Neuronal stem cell (in vitro differentiated cells): ENCODE results near the gene SPARC.

ENCODE experiments used
- DNase-seq: peaks from one replicate; pipeline ENCODE4 v3.0.0-alpha.2; 2013; ENCODE audit warnings: low spot score
- H2AFZ ChIP-seq: one replicate; pipeline ENCODE4 v1.6.1; 2013; ENCODE audit warnings: mild to moderate bottlenecking, low read length, inconsistent platforms
- H2AK5ac ChIP-seq: 2 replicates; pipeline ENCODE4 v1.6.1; 2013; ENCODE audit warnings: low read depth, mild to moderate bottlenecking, inconsistent platforms, low read length, moderate library complexity, mixed read lengths
- H2BK120ac ChIP-seq: 2 replicates; pipeline ENCODE4 v1.6.1; 2013; ENCODE audit warnings: low read depth, mild to moderate bottlenecking, inconsistent platforms, low read length, moderate library complexity, mixed read lengths
- H2BK12ac ChIP-seq: one replicate; pipeline ENCODE4 v1.6.1; 2013; ENCODE audit warnings: low read length, inconsistent platforms
- H2BK15ac ChIP-seq: 2 replicates; pipeline ENCODE4 v1.6.1; 2013; ENCODE audit warnings: mild to moderate bottlenecking, low read length, inconsistent platforms, mixed read lengths
- H2BK5ac ChIP-seq: one replicate; pipeline ENCODE4 v1.6.1; 2013; ENCODE audit warnings: inconsistent platforms, mild to moderate bottlenecking, low read length, moderate library complexity
- H3K14ac ChIP-seq: one replicate; pipeline ENCODE4 v1.6.1; 2013; ENCODE audit warnings: low read length, inconsistent platforms
- H3K18ac ChIP-seq: 2 replicates; pipeline ENCODE4 v1.6.1; 2013; ENCODE audit warnings: low read length, inconsistent platforms
- H3K23ac ChIP-seq: 2 replicates; pipeline ENCODE4 v1.6.1; 2013; ENCODE audit warnings: low read depth, mild to moderate bottlenecking, mixed read lengths, low read length, inconsistent platforms; ENCODE audit not compliant: poor library complexity
- H3K27ac ChIP-seq: replicated peaks from 3 replicates; pipeline ENCODE4 v1.5.1; 2013; ENCODE audit warnings: low read length, inconsistent platforms
- H3K27me3 ChIP-seq, 3 experiments: 2 replicates each; pipeline ENCODE4 v1.6.1; 2013; ENCODE audit warnings: low read length in 3 of 3, mild to moderate bottlenecking in 2 of 3, inconsistent platforms in 1 of 3, low read depth in 1 of 3, mixed read lengths in 1 of 3, moderate library complexity in 1 of 3; ENCODE audit not compliant: control insufficient read depth in 3 of 3, insufficient read depth in 3 of 3
- H3K36me3 ChIP-seq, 2 donors: replicated peaks in 1 of 2; 2 replicates each; pipeline ENCODE4 v1.6.1; 2013; ENCODE audit warnings: low read length in 2 of 2; ENCODE audit not compliant: control insufficient read depth in 2 of 2, insufficient read depth in 2 of 2
- H3K4ac ChIP-seq: 2 replicates; pipeline ENCODE4 v1.6.1; 2013; ENCODE audit warnings: inconsistent platforms, mild to moderate bottlenecking, low read length, moderate library complexity
- H3K4me1 ChIP-seq, 2 donors: 1 replicate in 1 of 2; 2 replicates in 1 of 2; pipeline ENCODE4 v1.6.1; 2013; ENCODE audit warnings: low read length in 2 of 2, low read depth in 1 of 2; ENCODE audit not compliant: control insufficient read depth in 2 of 2, insufficient read depth in 1 of 2
- H3K4me2 ChIP-seq: one replicate; pipeline ENCODE4 v1.6.1; 2013; ENCODE audit warnings: mild to moderate bottlenecking, low read length, inconsistent platforms; ENCODE audit not compliant: insufficient read depth, poor library complexity, severe bottlenecking
- H3K4me3 ChIP-seq, 2 donors: 2 replicates each; pipeline ENCODE4 v1.5.1; 2013; ENCODE audit warnings: low read length in 2 of 2, mild to moderate bottlenecking in 2 of 2, inconsistent platforms in 1 of 2, moderate library complexity in 1 of 2
- H3K79me1 ChIP-seq: one replicate; pipeline ENCODE4 v1.6.1; 2013; ENCODE audit warnings: low read depth, mild to moderate bottlenecking, inconsistent platforms, low read length, moderate library complexity
- H3K9ac ChIP-seq: one replicate; pipeline ENCODE4 v1.6.1; 2013; ENCODE audit warnings: mild to moderate bottlenecking, low read depth, low read length, inconsistent platforms; ENCODE audit not compliant: poor library complexity
- H3K9me3 ChIP-seq, 2 donors: replicated peaks in 1 of 2; 2 replicates each; pipeline versions ENCODE3 to v1.6.1; 2013; ENCODE audit warnings: low read length in 2 of 2, mild to moderate bottlenecking in 2 of 2, inconsistent platforms in 1 of 2, low read depth in 1 of 2, mixed read lengths in 1 of 2, moderate library complexity in 1 of 2; ENCODE audit not compliant: control insufficient read depth in 2 of 2, insufficient read depth in 1 of 2
- H4K8ac ChIP-seq: one replicate; pipeline ENCODE4 v1.6.1; 2013; ENCODE audit warnings: low read depth, mild to moderate bottlenecking, inconsistent platforms, low read length, moderate library complexity
- H4K91ac ChIP-seq: one replicate; pipeline ENCODE4 v1.6.1; 2013; ENCODE audit warnings: low read length, low read depth, mild to moderate bottlenecking, inconsistent platforms; ENCODE audit not compliant: poor library complexity
- WGBS, 2 donors: extraction: QIAGEN DNeasy Blood & Tissue Kit; methylation state at CpG; one replicate each; pipeline ENCODE4 v1.1.7; 2013; ENCODE audit warnings: missing lambda C conversion rate in 2 of 2, mixed read lengths in 1 of 2; ENCODE audit not compliant: insufficient read length in 2 of 2, insufficient replicate concordance in 1 of 2; ENCODE audit errors: extremely low coverage in 2 of 2; 5-methylcytosine and 5-hydroxymethylcytosine counted together

Gene SPARC

GRCh38 chr5:151646334-151646733, 40.4 kb downstream of the SPARC start:
- Histone ChIP-seq H3K36me3 (no peaks in the 10 kb centered on the region), H2AK5ac (peak overlapping the region; percentile 5), H3K9me3 (no peaks in the 10 kb centered on the region), H3K27ac (no peak overlapping the region), H3K4me1 (peaks cover 0 to 8% of the 10 kb centered on the region in 2 donors), H4K91ac (no peak overlapping the region), H3K18ac (no peak overlapping the region), H2BK120ac (no peak overlapping the region), H3K4ac (no peak overlapping the region), H3K4me2 (no peak overlapping the region), H3K14ac (no peak overlapping the region), H3K23ac (no peak overlapping the region), H2AFZ (no peak overlapping the region), H2BK12ac (no peak overlapping the region), H3K27me3 (peaks cover 0 to 9% (median 0%) of the 10 kb centered on the region in 3 experiments), H2BK5ac (no peak overlapping the region), H3K9ac (no peak overlapping the region), H2BK15ac (no peak overlapping the region), H3K79me1 (no peaks in the 10 kb centered on the region), H3K4me3 (no peak overlapping the region), H4K8ac (no peak overlapping the region)
- no peak for DNase-seq
- WGBS, 2 donors: no CpG with 5 or more reads among the region's 5 CpGs

DNA sequence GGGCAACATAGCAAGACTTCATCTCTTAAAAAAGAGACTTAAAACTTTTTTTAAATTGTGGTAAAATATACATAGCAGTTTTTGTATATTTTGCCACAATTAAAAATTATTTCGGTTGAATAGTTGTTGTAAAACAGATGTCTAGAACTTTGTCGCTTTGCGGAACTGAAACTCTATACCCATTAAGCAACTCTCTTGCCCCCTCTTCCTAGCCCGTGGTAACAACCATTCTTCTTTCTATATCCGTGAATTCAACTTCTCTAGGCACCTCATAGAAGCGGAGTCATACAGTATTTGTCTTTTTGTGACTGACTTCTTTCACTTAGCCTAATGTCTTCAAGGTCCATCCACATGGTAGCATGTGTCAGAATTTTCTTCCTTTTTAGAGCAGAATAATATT, 43.3 kb downstream of the SPARC start:
- H3K14ac ChIP-seq: no peak overlapping the region

DNA sequence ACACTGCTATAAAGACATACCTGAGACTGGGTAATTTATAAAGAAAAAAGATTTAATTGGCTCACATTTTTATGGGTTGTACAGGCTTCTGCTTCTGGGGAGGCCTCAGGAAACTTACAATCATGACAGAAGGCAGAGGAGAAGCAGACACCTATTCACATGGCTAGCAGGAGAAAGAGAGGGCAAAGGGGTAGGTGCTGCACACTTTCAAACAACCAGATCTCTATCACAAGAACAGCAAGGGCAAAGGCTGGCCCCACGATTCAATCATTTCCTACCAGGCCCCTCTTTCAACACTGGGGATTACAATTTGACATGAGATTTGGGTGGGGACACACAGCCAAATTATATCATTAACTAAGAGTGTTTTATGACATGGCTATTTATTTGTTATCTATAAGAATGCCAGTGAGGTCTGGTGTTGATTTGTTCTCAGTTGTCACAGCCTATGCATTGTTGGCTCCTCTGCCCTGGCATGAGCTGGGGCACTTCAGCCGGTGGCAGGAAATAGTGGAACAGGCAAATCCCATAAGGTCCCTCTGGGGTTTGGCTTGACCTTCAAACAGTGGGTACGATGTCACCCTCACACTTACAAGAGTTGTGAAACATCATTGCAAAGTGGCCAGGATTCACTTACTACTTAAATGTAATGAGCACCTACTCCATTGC, 44.1 kb downstream of the SPARC start:
- H2AFZ ChIP-seq: no peak overlapping the region
- H3K27ac ChIP-seq: no peak overlapping the region
- no peaks in the 10 kb centered on the region for H3K9me3 ChIP-seq
- peaks cover 0 to 9% (median 0%) of the 10 kb centered on the region in 3 experiments for H3K27me3 ChIP-seq
- no CpG with 5 or more reads among the region's 3 CpGs for WGBS, 2 donors
- H2BK5ac ChIP-seq: no peak overlapping the region
- no peak overlapping the region for H2BK12ac ChIP-seq
- H3K18ac ChIP-seq: peak overlapping the region; percentile 30
- no peak for DNase-seq
- no peak overlapping the region for H3K4ac ChIP-seq
- H2BK15ac ChIP-seq: no peak overlapping the region
- H3K36me3 ChIP-seq: no peaks in the 10 kb centered on the region
- H4K8ac ChIP-seq: no peak overlapping the region
- no peak overlapping the region for H3K14ac ChIP-seq
- H2AK5ac ChIP-seq: no peak overlapping the region
- H3K79me1 ChIP-seq: no peaks in the 10 kb centered on the region
- peaks cover 0 to 4% of the 10 kb centered on the region in 2 donors for H3K4me1 ChIP-seq
- no peak overlapping the region for H3K4me2 ChIP-seq
- H4K91ac ChIP-seq: no peak overlapping the region
- H3K23ac ChIP-seq: no peak overlapping the region
- no peak overlapping the region for H2BK120ac ChIP-seq
- no peak overlapping the region for H3K4me3 ChIP-seq
- no peak overlapping the region for H3K9ac ChIP-seq

More for the DNA sequence above, 43.3 kb downstream of the SPARC start:
- Histone ChIP-seq H3K79me1 (no peaks in the 10 kb centered on the region), H3K27ac (no peak overlapping the region), H4K91ac (no peak overlapping the region), H3K23ac (no peak overlapping the region), H2BK120ac (no peak overlapping the region), H2BK5ac (no peak overlapping the region), H3K4ac (no peak overlapping the region), H3K4me2 (no peak overlapping the region), H3K27me3 (peaks cover 0 to 10% (median 0%) of the 10 kb centered on the region in 3 experiments), H3K36me3 (no peaks in the 10 kb centered on the region), H4K8ac (no peak overlapping the region), H3K4me3 (no peak overlapping the region), H3K18ac (no peak overlapping the region), H2BK15ac (no peak overlapping the region), H2BK12ac (no peak overlapping the region), H2AK5ac (no peak overlapping the region), H3K4me1 (peaks cover 0 to 4% of the 10 kb centered on the region in 2 donors), H3K9me3 (no peaks in the 10 kb centered on the region), H2AFZ (no peak overlapping the region), H3K9ac (no peak overlapping the region)
- no CpG with 5 or more reads among the region's 6 CpGs for WGBS, 2 donors
- DNase-seq: no peak

DNA sequence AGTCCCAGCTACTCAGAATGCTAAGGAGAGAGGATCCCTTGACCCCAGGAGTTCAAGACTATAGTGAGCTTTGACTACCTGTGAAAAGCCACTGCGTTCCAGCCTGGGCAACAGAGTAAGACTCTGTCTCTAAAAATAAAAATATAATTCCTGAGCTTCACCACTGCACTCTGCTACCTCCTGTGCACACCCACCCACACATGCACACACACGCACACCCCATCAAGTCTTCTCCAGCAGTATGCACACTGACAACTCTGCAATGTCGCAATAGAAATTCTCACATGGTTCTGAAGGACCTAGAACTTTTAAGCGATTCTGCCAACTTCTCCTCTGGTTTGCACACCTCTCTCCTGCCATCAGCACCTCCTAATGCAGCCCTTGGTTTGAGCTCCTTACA, 48.1 kb downstream of the SPARC start:
- Histone ChIP-seq H3K4ac (no peak overlapping the region), H3K18ac (no peak overlapping the region), H4K91ac (no peak overlapping the region), H3K79me1 (no peaks in the 10 kb centered on the region), H3K23ac (no peak overlapping the region), H3K27ac (no peak overlapping the region), H2BK120ac (no peak overlapping the region), H3K27me3 (peaks cover 0 to 19% (median 0%) of the 10 kb centered on the region in 3 experiments), H3K14ac (no peak overlapping the region), H3K9ac (no peak overlapping the region), H2AFZ (no peak overlapping the region), H2BK12ac (no peak overlapping the region), H3K4me2 (no peak overlapping the region), H4K8ac (no peak overlapping the region), H2BK15ac (no peak overlapping the region), H3K36me3 (no peaks in the 10 kb centered on the region), H3K4me3 (no peak overlapping the region), H3K9me3 (peaks cover 0 to 2% of the 10 kb centered on the region in 2 donors), H2AK5ac (no peak overlapping the region), H3K4me1 (no peaks in the 10 kb centered on the region), H2BK5ac (no peak overlapping the region)
- no CpG with 5 or more reads among the region's 4 CpGs for WGBS, 2 donors
- DNase-seq: no peak
